H1 (cell line): Measurements from ENCODE around the gene GON4L.
"Not testable (repeated sequence)": the region's sequence is repeated elsewhere in the genome, so short reads cannot be mapped to it uniquely, and the experiment has no call there.

Experiments
- CEBPB ChIP-seq: IDR thresholded peaks from 2 replicates; pipeline ENCODE4 v1.6.1; 2012; ENCODE audit warnings: low read depth, low read length
- CREB1 ChIP-seq: IDR thresholded peaks from 2 replicates; pipeline ENCODE4 v1.6.1; 2012; ENCODE audit warnings: inconsistent platforms
- HDAC2 ChIP-seq, 2 experiments: fragments of 300-600 bp in 1 of 2; sonication (generic) in 1 of 2; IDR thresholded peaks; 2 replicates each; pipeline ENCODE4 v1.6.1; 2011 to 2012; ENCODE audit warnings: low read depth in 2 of 2, low read length in 2 of 2, mild to moderate bottlenecking in 2 of 2, moderate library complexity in 2 of 2, borderline replicate concordance in 1 of 2, inconsistent platforms in 1 of 2
- TAF1 ChIP-seq: IDR thresholded peaks from 2 replicates; pipeline ENCODE4 v1.6.1; 2011; ENCODE audit warnings: mild to moderate bottlenecking, low read depth, low read length

GRCh38 chr1:155896476-155896875 is 39.5 kb upstream of the GON4L start:
- TF ChIP-seq CEBPB; TAF1; HDAC2 (IDR thresholded peaks at IDR 0.05; ENCODE audit: borderline replicate concordance in 1 of 2, low read depth in 2 of 2, low read length in 2 of 2); CREB1: not testable (repeated sequence)
